SIG-M5 treated with dmso at 0.1 percent for 504 hours (cell line): ENCODE measurements around the gene VRK1.
"Not testable (repeated sequence)": the region's sequence is repeated elsewhere in the genome, so short reads cannot be mapped to it uniquely, and the experiment has no call there.

Experiments
- DNase-seq: peaks from one replicate; lab custom pipeline; 2025; ENCODE audit not compliant: unreplicated experiment; lab: John Stamatoyannopoulos, UW

The VRK1 gene, protein sequence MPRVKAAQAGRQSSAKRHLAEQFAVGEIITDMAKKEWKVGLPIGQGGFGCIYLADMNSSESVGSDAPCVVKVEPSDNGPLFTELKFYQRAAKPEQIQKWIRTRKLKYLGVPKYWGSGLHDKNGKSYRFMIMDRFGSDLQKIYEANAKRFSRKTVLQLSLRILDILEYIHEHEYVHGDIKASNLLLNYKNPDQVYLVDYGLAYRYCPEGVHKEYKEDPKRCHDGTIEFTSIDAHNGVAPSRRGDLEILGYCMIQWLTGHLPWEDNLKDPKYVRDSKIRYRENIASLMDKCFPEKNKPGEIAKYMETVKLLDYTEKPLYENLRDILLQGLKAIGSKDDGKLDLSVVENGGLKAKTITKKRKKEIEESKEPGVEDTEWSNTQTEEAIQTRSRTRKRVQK

DNA sequence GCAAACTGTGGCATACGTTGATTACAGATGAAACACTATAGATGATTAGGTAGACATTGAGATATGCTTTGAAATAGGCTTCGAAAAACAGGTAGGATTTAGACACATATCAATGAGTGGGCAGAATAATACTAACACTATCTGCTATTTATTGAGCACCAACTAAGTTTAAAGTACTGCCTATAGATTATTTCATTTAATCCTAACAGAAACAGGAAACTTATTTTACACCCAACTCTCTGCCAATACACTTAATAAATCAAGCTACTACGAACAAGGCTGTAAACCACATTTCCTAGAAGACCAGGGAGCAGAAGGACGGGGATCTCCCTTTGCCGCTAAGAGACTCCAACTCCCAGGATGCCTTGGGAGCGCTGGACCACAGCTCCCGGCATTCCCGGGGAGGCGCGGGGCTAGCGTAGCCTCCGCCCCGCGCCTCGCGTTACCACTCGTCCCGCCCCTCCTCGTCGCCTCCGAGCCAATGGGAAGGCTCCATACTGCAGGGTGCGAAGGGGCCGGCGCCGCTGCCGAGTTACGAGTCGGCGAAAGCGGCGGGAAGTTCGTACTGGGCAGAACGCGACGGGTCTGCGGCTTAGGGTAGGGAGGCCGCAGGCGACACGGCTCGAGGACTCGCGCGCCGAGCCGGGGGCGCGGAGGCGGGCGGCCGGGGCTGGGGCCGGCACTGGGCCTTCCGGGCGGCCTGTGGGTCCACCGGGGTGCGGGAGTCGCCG, at the start of gene VRK1:
TSS of gene VRK1 (plus strand) at position 532 of the 731 bp plus-strand sequence. CDS start 36,090 bp downstream, outside the sequence.
- peak; percentile 88 for DNase-seq

DNA sequence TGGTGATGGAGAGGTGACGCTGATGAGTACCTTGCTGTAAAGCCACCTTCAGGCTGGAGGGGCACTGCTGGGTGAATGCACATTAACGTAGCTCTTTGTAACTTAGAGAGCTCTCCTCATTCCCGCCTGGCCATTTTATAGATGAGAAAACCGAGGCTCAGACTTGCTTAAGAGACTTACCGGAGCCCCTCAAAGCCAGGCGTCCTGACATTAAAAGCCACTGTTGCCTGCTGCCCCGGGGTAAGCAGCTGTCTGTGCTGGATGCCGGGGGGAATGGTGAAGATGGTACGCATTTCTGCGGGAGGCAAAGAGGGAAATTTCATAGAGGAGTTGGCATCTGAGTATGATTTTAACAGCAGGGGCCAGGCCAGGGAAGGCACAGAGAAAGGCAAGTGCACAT, 49.6 kb upstream of the VRK1 start:
- no peak for DNase-seq

DNA sequence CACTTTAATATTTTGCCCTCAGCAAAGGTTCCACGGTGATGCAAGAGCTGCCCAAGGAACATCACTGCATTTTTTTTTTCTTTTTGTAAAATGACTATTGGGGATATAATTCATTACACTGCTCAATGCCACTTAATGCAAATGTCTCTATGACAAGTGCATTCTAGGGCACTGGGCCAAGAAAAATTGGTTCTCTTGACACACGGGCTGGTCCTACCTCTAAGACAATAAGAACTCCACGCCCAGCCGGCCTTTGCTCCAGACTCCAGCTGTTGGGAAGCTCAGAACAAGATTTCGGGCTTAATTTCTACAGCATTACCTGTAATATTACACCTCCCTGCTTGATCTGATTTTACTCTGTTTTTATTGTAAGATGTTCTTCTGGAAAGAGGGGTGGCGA, 48.8 kb upstream of the VRK1 start:
- DNase-seq = no peak

DNA sequence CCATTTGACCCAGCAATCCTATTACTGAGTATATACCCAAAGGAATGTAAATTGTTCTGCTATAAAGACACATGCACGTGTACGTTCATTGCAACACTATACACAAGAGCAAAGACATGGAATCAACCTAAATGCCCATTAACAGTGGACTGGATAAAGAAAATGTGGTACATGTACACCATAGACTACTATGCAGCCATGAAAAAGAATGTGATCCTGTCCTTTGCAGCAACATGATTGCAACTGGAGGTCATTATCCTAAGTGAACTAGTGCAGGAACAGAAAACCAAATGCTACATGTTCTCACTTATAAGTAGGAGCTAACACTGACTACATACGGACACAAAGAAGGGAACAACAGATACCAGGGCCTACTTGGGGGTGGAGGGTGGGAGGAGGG, 45.7 kb upstream of the VRK1 start:
- DNase-seq = no peak

DNA sequence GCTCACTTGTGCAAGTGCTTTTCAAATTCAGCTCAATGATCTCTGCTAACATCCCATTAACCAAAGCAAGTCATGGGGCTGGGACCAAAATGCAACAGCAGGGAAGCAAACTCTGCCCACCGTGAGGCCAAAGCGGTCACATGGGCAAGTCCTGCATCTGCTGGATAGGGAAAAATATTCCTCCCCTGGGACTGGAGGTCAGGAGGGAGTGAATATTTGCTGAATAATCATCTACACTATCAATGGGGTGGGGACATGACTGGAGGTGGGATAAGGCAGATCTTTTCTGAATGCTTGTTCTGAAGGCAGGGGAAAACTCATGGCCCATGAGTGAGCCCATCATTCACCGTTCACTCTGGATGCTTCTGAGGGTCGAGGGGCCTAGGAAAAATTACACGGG, 45.1 kb upstream of the VRK1 start:
- DNase-seq = no peak

DNA sequence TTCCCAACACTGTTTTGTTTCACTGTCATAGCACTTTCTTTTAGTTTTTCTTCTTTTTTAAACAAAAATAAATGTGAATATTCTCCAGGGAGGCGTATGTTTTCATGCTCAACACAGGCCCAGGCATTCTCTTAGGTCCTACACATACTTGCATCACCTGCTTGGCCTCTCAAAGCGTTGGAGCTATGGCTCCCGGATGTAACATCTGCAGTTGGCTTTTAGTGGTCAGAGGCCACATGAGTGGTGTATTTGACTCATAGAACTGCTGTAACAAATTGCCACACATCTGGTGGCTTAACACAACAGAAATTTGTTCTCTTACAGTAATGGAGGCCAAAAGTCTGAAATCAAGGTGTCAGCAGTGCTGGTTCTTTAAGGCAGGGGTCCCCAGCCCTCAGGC, 44.6 kb upstream of the VRK1 start:
- peak; percentile 61 for DNase-seq

DNA sequence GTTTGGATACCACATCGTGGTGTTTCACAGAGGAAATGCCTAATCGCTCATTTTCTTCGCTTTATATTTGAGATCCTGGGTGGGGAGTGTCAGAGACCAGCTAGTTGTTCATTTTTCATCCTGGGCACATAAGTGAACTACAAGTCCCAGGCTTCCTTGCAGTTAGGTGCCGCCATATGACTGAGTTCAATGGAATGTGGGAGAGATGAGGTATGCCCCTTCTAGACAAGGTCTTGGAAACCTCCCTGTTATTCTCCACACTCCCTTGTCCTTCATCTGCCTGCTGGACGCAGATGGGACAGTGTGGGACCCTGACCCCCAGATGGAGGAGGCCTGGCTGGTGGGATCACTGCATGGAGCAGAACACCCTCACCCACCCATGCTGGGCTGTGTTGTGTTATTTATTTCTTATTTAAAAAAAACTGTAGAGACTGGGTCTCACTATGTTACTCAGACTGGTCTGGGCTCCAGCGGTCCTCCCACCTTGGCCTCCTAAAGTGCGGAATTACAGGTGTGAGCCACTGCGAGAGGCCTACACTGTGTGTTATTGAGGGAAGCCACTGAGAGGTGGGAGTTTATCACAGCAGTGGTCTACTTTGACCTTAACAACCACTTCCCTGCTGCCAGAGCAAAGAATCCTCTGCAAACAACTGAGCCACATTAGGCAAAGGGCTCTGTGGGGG, 42.9 kb upstream of the VRK1 start:
- no peak for DNase-seq

DNA sequence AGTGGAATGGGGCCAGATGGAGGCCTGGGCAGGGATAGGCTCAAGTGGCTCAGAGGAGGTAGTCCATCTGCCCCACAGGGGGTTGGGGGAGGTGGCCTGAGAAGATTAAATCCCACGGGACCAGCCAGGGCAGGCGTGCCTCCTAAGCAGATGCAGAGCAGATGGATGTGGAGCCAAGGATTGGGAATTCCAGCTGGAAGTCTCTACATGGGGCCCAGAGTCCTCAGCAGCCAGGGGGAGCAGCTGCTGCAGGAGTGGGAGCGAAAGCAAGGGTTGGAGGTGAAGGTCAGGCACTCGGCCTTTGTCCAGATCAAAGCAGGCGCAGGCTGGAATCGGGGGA, 42.4 kb upstream of the VRK1 start:
- no peak for DNase-seq

DNA sequence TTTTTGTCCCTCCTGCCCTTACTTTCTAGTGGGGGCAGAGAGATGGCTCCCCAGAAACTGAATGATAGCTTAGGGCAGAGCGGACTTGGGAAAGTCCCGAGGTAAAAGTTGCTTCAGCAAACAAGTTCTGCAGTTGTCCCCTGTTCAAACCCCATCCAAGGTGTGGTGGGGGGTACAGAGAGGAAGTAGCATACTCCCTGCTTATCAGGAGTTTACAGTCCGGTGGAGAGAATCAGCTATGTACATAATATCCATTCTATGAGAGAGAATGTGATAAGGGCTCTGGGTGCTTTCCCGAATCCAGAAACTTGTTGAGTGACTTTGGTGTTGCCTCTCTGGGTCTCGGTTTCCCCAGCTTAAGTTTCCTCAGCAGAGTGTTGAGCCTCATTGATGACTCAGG, 40.4 kb upstream of the VRK1 start:
- no peak for DNase-seq

DNA sequence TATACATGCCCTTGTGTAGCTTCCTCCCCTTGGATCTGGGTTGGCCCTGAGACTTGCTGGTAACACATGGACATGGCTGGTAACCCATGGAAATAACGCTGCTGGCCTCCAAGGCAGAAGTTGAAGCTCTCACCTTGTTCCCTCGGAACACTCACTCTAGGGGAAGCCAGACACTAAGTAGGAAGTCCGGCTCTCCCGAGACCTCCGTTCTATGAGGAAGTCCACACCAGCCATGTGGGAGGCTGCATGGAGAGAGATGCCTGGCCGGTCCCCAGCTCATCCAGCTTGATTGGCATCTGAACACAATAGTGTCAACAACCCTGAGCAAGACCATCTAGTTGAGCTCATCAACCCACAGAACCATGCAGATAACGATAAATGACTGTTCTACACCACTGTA, 39.7 kb upstream of the VRK1 start:
- no peak for DNase-seq

DNA sequence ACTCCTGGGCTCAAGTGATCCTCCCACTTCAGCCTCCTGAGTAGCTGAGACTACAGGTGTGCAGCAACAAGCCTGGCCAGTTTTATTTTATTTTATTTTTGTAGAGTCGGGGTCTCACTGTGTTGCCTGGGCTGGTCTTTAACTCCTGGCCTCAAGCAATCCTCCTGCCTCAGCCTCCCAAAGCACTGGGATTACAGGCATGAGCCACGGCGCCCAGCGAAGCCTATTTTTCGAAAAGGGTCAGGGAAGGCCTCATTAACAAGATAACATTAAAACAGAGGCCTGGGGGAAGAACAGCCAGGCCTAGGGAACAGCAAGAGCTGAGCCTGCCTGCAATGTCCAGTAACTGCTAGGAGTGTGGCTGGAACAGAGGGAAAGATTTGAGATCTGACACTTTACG, 36.1 kb upstream of the VRK1 start:
- no peak for DNase-seq

DNA sequence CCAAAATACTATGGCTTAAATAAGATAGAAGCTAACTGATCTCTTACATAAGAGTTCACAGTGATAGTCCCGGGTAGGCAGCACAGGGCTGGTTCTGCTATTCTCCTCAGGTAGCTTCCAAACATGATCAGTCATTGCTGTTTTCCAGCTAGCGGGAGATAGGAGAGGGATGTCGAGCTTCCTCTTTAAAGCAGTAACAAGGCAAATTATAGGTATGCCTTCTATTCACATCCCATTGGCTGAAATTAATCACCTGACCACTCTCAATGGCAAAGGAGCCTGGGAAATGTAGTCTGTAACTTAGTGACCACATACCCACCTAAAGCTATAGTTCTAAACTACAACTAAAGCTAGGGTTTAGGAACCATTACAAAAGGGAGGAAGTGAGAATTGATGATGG, 34.5 kb upstream of the VRK1 start:
- peak; percentile 89 for DNase-seq

DNA sequence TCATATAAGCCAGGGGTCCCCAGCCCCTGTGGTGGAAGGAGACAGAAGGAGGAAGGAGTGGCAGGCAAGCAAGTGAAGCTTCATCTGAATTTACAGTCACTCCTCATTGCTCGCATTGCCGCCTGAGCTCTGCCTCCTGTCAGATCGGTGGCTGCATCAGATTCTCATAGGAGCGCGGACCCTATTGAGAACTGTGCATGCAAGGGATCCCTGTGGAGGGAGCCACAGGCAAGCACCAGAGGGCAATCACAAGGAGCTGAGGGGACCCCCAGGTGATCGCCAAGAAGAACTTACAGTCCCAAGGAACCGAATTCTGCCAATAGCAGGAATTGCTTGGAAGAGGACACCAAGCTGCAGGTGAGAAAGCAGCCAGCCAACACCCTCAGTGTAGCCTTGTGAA, 33.2 kb upstream of the VRK1 start:
- DNase-seq = no peak

DNA sequence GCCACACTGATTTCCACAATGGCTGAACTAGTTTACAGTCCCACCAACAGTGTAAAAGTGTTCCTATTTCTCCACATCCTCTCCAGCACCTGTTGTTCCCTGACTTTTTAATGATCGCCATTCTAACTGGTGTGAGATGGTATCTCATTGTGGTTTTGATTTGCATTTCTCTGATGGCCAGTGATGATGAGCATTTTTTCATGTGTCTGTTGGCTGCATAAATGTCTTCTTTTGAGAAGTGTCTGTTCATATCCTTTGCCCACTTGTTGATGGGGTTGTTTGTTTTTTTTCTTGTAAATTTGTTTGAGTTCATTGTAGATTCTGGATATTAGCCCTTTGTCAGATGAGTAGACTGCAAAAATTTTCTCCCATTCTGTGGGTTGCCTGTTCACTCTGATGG, 32.0 kb upstream of the VRK1 start:
- DNase-seq = not testable (repeated sequence)

DNA sequence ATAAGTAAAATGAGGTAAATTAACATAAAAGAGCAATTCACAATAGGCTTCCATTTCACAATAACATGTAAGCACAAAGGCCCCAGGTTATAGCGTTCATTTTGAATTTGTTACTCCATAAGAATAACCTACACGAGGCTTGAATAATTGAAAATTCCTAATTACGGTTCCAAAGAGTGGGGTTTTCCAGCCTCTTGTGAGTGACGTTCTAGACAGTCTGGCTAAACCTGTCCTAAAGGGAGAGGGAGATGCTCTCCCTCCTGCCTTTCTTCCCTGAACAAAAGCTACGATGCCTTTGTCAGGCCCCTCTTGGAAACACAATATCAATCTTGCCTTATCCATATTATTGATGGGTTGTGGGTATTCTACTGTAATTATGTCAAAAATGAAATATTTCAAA, 24.3 kb upstream of the VRK1 start:
- no peak for DNase-seq

DNA sequence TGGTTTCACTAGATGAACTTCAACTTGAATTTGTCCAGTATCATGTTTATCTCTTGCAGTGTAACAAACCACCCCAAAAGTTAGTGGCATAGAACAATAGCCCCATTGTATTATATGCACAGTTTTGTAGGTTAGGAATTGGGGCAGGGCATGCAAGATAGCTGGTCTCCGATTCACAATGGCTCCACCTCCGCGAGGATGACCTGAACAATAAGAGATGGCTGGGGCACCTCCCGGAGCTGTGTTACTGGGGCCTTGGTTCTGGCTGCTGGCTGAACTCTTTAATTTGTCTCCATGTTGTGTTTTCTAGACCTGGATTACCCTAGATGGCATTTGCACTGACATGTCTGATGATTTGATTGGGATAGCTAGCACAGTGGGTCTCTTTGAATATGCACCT, 20.4 kb upstream of the VRK1 start:
- DNase-seq = no peak

DNA sequence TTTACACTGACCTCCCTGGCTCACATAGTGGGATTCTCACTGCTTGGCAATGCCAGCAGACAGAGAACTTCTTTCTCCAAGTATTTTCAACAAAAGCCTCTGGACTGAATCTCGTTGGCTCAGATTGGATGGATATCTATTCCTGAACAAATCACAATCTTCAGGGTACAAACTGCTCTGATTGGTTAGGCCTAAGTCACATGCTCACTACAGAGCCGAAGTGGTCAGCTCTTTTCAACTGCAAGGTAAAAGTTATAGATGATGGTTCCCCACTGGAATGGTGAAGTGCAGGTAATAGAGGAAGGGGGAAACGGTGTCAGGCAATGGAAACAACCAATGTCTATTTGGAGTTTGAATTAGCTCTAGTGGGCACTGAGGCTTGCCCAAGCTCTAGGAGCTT, 16.7 kb upstream of the VRK1 start:
- no peak for DNase-seq

DNA sequence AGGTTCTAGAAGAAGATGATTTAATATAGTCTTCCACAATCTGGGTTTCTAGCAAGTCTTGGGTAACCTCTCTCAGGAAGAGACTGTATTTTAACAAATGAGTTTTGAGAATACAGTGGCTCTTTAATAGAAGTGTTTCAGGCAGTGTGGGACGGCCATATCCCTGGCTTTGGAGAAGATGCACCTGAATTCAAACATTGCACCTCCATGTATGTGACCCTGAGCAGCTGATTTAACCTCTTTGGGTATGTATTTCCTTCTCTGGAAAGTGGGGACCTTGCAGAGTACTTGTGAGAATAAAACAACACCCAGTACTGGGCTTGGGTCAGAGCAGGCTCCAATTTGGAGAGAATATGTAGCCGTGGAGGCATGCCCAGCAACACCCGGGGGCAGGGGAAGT, 15.8 kb upstream of the VRK1 start:
- DNase-seq = no peak

DNA sequence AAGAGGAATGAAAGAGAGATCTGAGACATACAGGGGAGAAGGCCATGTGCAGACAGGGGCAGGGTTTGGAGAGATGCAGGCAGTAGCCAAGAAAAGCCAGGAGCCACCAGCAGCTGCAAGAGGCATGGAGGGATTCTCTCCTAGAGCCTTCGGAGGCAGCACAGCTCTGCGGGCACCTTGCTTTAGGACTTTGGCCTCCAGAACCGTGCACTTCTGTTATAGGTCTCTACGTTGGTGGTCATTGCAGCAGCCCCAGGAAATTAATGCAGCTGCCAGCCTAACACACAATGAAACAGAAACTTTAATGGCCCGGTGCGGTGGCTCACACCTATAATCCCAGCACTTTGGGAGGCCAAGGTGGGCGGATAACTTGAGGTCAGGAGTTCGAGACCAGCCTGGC, 14.7 kb upstream of the VRK1 start:
- DNase-seq = no peak

DNA sequence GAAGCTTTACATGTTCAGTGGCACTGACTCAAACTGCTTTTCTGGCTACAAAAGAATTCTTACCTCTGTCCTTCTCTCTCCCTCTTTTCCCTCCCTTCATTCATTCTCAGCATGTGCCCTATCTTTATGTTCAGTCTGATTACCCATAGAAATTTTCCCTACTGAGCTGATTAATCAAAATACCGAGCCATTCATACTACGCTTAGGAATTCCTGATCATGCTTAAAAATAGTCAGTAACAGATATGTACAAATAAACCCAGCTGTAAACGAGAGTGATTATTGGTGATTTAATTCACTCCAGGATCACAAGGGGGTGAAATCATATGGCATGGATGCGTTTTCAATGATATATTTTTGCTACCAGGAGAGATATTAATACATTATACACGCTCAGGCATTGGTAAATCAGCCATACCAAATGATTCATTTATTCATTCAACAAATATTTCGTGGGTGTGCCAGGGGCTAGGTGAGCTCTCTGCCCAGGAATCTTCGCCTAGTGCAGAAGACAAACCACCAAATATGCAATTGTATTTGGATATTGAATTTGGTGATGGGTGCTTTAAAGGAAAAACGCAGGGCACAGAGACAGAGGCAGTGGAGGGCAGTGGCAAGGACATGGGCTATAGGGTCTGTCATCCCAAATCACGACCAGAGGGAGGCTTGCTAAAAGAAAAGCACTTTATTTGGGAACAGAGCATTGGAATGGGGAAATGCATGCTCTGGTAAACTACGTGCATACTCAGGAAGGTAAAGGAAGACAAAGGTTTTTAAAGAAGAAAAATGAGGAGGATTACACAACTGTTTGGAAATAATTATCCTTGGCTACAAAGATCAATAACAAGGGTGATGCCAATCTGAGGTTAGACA, 13.9 kb upstream of the VRK1 start:
- no peak for DNase-seq

DNA sequence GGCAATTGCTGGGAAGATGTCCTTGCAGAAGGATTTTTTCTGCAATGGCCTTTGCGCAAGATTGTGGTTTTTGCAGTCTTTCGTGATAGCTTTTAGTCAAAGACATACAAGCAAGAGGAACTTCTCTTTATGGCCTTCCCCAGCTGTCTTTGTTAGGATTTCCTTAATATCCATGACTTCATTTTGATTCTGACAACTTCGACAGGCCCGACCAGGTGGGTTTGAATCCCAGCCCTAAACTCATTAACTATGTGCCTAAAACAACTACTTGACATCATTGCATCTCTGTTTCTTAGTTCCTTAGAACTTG, 13.3 kb upstream of the VRK1 start:
- peak; percentile 90 for DNase-seq
